Measurements from ENCODE around the gene CECR2. TPM values are rescaled to one million over a fixed set of nuclear protein-coding genes. Genes with fewer than 3 reads are reported as not detected.

The CECR2 gene
- total RNA-seq, 2 donors from 2014 or later: 2.6 to 3.4 TPM

GRCh38 chr22:17368554-17369438 is 464 bp upstream of the CECR2 start:
- Histone ChIP-seq H3K36me3 (replicated peaks in 1 of 2; ENCODE audit: insufficient read depth in 1 of 2, low read depth in 2 of 2) (no peaks in the 10 kb centered on the region), H3K9me3 (no peaks in the 10 kb centered on the region), H3K27ac (peak overlapping the region; percentile 53 to 80 (median 72)), H3K4me1 (peaks cover 24% of the 10 kb centered on the region), H3K27me3 (no peaks in the 10 kb centered on the region), H3K4me3 (peak overlapping the region; percentile 30 to 35)
- peak; percentile 76 for ATAC-seq
- intact Hi-C loops (cut with DNase I): no loop called here
- DNase-seq: peak; percentile 49 to 67 (median 52)
- WGBS, 2 donors: 0 to 1% methylated on average over 29 to 45 of the region's 64 CpGs
- peak in 1 of 3 donors; percentile 22 for TF ChIP-seq POLR2A (IDR thresholded peaks at IDR 0.05)
- TF ChIP-seq, protein P1, sequence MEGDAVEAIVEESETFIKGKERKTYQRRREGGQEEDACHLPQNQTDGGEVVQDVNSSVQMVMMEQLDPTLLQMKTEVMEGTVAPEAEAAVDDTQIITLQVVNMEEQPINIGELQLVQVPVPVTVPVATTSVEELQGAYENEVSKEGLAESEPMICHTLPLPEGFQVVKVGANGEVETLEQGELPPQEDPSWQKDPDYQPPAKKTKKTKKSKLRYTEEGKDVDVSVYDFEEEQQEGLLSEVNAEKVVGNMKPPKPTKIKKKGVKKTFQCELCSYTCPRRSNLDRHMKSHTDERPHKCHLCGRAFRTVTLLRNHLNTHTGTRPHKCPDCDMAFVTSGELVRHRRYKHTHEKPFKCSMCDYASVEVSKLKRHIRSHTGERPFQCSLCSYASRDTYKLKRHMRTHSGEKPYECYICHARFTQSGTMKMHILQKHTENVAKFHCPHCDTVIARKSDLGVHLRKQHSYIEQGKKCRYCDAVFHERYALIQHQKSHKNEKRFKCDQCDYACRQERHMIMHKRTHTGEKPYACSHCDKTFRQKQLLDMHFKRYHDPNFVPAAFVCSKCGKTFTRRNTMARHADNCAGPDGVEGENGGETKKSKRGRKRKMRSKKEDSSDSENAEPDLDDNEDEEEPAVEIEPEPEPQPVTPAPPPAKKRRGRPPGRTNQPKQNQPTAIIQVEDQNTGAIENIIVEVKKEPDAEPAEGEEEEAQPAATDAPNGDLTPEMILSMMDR (IDR thresholded peaks at IDR 0.05): no peak

- Histone ChIP-seq H3K9me3 (no peaks in the 10 kb centered on the region), H3K36me3 (replicated peaks in 1 of 2; ENCODE audit: insufficient read depth in 1 of 2, low read depth in 2 of 2) (no peaks in the 10 kb centered on the region), H3K4me1 (peaks cover 19% of the 10 kb centered on the region), H3K27ac (peak overlapping the region; percentile 46 to 65 (median 50)), H3K4me3 (peak overlapping the region; percentile 36 to 65), H3K27me3 (no peaks in the 10 kb centered on the region)
- 1% methylated on average over 19 to 75 of the region's 88 CpGs for WGBS, 2 donors
- DNase-seq (peak in 2 of 4 donors; percentile 15 to 39), ATAC-seq (peak; percentile 41)
- TF ChIP-seq, protein P1 (IDR thresholded peaks at IDR 0.05): no peak
- TF ChIP-seq POLR2A (IDR thresholded peaks at IDR 0.05): no peak
- intact Hi-C loops (cut with DNase I): no loop called here
Observed at GRCh38 chr22:17370026-17370765, 936 bp downstream of the CECR2 start.

DNA sequence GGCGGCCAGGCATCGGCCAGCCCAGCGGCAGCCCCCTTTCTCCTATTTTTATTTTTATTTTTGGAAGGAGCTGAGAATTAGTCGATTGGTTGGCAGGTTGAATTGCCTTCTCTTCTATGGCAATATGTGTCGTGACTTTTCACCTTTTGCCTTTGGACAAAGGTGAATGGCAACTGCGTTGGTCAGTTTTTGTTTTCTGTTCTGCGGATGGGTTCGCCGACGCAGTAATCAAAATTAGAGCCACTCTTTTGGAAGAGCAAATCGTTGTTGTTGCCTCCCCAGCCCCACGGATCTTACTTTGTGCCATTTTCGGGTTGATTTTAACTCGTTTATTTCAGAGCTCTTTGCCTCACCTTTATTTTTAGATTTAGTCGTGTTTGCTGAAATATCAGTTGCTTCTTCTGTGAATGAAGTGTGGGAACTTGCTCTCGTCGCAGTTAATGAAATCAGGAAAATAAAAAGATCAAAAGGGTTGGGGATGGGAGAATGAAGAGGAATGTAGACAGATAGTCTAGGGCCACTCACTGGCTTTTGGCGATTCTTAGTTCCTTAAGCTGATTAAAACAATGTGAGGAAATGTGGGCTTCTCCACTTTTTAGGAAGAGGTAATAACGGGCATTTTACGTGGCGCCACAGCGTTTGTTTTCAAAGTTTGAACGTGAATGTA is 1.6 kb downstream of the CECR2 start:
- Histone ChIP-seq H3K4me1 (peaks cover 19% of the 10 kb centered on the region), H3K9me3 (no peaks in the 10 kb centered on the region), H3K27me3 (no peaks in the 10 kb centered on the region), H3K36me3 (replicated peaks in 1 of 2; ENCODE audit: insufficient read depth in 1 of 2, low read depth in 2 of 2) (no peaks in the 10 kb centered on the region), H3K27ac (peak overlapping the region in 1 of 4 donors; percentile 30), H3K4me3 (peak overlapping the region; percentile 36 to 65)
- intact Hi-C loops (cut with DNase I): no loop called here
- DNase-seq (no peak), ATAC-seq (no peak)
- 15 to 16% methylated on average over 23 of the region's 23 CpGs for WGBS, 2 donors
- no peak for TF ChIP-seq POLR2A (IDR thresholded peaks at IDR 0.05)
- TF ChIP-seq, protein P1 (IDR thresholded peaks at IDR 0.05): no peak

DNA sequence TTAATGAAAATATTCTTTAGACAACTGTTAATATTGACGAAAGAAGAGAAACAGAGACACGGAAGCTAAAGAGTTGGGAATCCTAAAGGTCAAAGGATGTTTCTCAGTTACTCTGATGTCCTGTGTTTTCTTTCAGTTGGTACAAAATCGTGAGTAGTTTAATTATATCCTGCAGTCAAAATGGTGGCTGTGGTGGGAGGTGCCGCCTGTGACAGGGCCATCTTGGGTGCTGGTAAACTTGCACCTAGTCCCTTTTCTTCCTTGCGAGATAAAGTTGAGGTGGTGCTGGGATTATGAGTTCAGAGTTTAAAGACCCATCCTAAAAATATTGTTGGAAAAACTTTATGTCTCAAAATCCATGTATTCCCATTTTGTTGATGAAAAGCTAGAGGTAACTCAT is 2.2 kb downstream of the CECR2 start:
- H3K27ac ChIP-seq: no peak overlapping the region
- intact Hi-C loops (cut with DNase I): no loop called here
- H3K36me3 ChIP-seq (replicated peaks in 1 of 2; ENCODE audit: insufficient read depth in 1 of 2, low read depth in 2 of 2): no peaks in the 10 kb centered on the region
- H3K27me3 ChIP-seq: no peaks in the 10 kb centered on the region
- ATAC-seq (no peak), DNase-seq (no peak)
- peaks cover 19% of the 10 kb centered on the region for H3K4me1 ChIP-seq
- TF ChIP-seq POLR2A (IDR thresholded peaks at IDR 0.05): no peak
- TF ChIP-seq, protein P1 (IDR thresholded peaks at IDR 0.05): no peak
- H3K4me3 ChIP-seq: no peak overlapping the region
- no peaks in the 10 kb centered on the region for H3K9me3 ChIP-seq
- WGBS, 2 donors: 74 to 76% methylated on average over 5 of the region's 5 CpGs
